ENCODE results near the gene ZFP37.
"Not testable (repeated sequence)": the region's sequence is repeated elsewhere in the genome, so short reads cannot be mapped to it uniquely, and the experiment has no call there.

The ZFP37 gene

DNA sequence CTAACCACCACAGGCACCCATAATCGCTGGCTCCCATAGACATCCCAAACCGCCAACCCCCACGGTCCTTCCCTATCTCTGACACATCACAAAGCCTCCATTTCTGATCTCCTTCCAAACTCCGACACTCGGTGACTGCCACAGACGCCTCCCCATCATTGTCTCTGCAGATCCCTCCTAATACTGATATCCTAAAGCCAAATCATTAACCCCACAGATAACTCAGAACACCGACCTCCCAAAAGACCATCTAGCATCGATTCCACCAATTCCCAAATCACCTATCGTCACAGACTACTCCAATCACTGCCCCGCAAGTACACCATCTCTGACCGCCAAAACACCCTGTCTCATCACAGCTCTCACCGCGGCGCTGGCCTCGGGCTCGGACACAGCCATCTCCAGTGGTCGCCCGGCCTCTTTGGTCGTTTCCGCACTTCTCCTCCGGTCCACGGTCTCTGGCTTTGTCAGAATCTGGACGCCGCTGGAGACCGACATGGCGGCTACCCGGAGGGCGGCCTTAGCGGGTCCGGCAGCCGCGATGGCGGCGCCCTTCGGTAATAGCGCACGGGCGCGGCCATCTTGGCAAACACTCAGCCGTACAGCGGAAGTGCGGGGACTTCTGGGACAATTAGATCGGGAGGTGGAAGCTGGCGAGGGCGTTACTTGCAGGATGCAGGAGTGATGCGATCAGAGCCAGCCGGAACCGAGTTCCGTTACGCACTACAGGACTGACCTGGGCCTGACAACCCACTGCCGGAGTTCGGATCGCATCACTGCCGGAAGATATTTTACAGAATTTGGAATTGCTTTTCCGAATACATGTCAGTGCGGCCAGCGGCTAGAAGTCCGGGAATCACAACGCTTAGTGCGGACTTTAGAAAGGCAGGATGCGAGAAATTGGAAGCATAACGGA, at the start of gene ZFP37:
Gene ZFP37, minus strand, starts transcription at position 534 of the 916 bp plus-strand sequence. Its CDS starts 36 bp downstream, at position 498.
- in situ Hi-C loops (cut with MboI; ENCODE audit: low sequenced_read_pairs) = no loop called here
- DNase-seq (ENCODE audit: low spot score in 2 of 2) = no peak
- H3K9me3 ChIP-seq = no peaks in the 10 kb centered on the region
- H3K4me1 ChIP-seq = no peaks in the 10 kb centered on the region
- H3K4me3 ChIP-seq = no peak within 1 kb of the TSS
- no peaks in the 10 kb centered on the region for H3K36me3 ChIP-seq (replicated peaks)
- H3K27me3 ChIP-seq (ENCODE audit: low read depth) = no peaks in the 10 kb centered on the region

DNA sequence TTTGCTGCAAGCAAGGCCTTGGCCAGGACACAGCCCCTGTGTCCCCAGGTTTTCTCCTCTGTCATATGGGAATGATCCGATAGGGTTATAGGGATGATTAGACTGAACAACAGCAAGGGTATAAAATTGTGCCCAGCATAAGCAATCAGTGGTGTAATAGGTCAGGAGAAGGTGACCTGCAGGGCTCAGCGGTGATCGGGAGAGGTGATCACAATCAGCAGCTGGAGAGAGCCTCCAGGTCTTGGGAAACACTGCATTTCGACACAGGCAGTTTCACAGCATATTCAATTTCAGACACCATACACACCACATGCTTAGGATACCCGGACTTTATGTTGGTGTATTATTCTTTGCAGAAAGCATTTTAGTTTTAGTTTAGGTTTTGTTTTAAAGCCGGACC, 48.8 kb upstream of the ZFP37 start:
- in situ Hi-C loops (cut with MboI; ENCODE audit: low sequenced_read_pairs); H3K4me1 ChIP-seq; H3K4me3 ChIP-seq; H3K9me3 ChIP-seq; DNase-seq (ENCODE audit: low spot score in 2 of 2); H3K36me3 ChIP-seq (replicated peaks); H3K27me3 ChIP-seq (ENCODE audit: low read depth): not testable (repeated sequence)

DNA sequence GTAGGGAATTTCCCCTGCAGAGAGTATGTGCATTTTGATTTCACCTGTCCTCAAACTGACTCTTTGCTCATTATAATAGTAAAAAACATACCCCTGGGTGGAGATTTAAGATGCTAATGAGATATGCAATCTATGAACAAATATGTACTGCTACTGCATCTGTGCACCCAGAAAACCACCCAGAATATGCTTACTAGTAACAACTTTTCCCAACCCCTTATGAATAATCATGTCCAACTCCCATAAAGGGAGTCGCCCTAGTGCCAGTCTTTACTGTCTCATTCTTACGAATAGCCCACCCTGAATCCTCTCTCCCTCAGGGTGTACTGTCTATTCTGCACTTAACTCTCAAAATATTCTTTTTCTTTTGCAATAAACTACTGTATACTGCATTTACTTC, 39.0 kb upstream of the ZFP37 start:
- H3K27me3 ChIP-seq (ENCODE audit: low read depth) = no peaks in the 10 kb centered on the region
- no peaks in the 10 kb centered on the region for H3K9me3 ChIP-seq
- in situ Hi-C loops (cut with MboI; ENCODE audit: low sequenced_read_pairs) = no loop called here
- DNase-seq (ENCODE audit: low spot score in 2 of 2) = no peak
- H3K36me3 ChIP-seq (replicated peaks) = no peaks in the 10 kb centered on the region
- no peak overlapping the region for H3K4me3 ChIP-seq
- H3K4me1 ChIP-seq = no peaks in the 10 kb centered on the region

DNA sequence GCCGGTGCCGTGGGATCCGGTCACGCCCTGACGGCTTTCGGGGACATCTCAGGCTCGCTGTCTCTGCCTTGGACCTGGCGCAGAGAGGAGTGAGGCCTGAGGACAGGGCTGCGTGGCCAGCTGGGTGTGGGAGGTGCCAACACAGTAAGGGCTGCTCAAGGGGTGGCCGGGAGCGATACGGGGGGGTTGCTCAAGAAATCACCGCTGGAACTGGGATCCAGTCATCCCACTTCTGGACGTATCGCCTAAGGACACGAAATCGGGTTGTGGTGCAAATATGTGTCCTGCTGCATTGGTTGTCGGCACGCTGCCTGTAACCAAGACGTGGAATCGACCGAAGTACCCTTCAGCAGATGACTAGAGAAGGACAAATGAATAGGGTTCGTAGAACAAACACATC, 33.4 kb upstream of the ZFP37 start:
- H3K36me3 ChIP-seq (replicated peaks); H3K27me3 ChIP-seq (ENCODE audit: low read depth); H3K9me3 ChIP-seq; H3K4me1 ChIP-seq; in situ Hi-C loops (cut with MboI; ENCODE audit: low sequenced_read_pairs); H3K4me3 ChIP-seq; DNase-seq (ENCODE audit: low spot score in 2 of 2): not testable (repeated sequence)

DNA sequence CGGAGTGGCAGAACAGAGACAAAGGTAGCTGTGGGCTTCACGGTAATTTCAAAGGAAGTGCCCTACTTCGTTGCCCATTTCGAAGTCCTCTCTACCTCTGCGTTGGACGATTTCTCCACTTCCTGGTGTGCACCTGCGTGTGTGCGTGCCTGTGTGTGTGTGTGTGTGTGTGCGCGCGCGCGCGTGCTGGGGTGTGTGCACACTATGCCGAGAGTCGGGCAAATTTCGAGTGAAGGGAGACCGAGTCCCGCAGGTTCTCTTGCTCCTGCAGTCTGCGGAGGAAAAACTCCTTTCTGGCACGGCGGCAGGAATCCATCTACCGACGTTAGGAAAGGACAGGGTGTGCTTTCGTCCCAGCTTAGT, 32.6 kb upstream of the ZFP37 start:
- H3K9me3 ChIP-seq; H3K4me1 ChIP-seq; DNase-seq (ENCODE audit: low spot score in 2 of 2); H3K36me3 ChIP-seq (replicated peaks); H3K27me3 ChIP-seq (ENCODE audit: low read depth); H3K4me3 ChIP-seq; in situ Hi-C loops (cut with MboI; ENCODE audit: low sequenced_read_pairs): not testable (repeated sequence)

DNA sequence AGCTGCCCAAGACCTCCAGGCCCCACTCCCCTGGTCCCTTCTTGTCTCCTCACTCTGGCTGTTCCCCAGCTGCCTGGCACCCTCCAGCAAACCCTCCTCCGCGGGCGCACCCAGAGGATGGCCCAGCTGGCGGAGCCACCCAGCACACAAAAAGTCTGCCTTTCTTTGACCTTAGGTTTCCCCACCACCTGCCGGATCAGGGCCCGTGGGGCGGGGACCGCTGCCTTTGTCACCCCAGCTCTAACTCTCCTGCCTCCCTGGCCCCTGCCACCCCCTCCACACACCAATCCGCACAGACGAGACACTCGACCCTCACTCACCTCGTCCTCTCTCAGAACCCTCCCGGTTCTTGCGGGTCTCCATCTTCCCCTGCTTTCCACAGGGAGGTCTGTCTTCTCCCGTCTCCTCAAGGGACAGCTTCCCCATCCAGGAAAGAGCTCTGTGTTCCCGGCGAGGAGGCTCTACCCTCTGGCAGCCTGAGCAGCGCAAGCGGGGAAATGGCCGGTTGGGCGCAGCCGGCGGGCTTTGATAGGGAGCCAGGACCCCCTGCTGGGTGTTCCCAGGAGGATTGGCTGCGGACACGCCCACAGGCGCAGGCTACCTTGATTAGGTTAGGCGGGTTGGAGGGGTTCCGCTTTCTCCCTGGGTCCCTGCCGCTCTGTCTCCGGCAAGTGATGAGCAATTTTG, 32.1 kb upstream of the ZFP37 start:
- H3K27me3 ChIP-seq (ENCODE audit: low read depth); H3K4me1 ChIP-seq; H3K36me3 ChIP-seq (replicated peaks); H3K9me3 ChIP-seq; DNase-seq (ENCODE audit: low spot score in 2 of 2); H3K4me3 ChIP-seq; in situ Hi-C loops (cut with MboI; ENCODE audit: low sequenced_read_pairs): not testable (repeated sequence)

DNA sequence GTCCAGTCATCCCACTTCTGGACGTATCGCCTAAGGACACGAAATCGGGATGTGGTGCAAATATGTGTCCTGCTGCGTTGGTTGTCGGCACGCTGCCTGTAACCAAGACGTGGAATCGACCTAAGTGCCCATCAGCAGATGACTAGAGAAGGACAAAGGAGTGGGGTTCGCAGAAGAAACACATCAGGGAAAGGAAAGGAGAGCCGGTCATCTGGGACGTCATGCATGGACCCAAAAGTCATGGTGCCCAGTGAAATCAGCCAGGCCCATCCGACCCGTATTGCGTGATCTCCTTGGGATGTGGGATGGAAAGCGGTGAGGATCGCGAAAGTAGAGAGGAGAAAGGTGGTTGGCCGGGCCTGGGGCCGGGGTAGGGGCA, 6.4 kb upstream of the ZFP37 start:
- DNase-seq (ENCODE audit: low spot score in 2 of 2); in situ Hi-C loops (cut with MboI; ENCODE audit: low sequenced_read_pairs); H3K4me1 ChIP-seq; H3K4me3 ChIP-seq; H3K9me3 ChIP-seq; H3K36me3 ChIP-seq (replicated peaks); H3K27me3 ChIP-seq (ENCODE audit: low read depth): not testable (repeated sequence)

DNA sequence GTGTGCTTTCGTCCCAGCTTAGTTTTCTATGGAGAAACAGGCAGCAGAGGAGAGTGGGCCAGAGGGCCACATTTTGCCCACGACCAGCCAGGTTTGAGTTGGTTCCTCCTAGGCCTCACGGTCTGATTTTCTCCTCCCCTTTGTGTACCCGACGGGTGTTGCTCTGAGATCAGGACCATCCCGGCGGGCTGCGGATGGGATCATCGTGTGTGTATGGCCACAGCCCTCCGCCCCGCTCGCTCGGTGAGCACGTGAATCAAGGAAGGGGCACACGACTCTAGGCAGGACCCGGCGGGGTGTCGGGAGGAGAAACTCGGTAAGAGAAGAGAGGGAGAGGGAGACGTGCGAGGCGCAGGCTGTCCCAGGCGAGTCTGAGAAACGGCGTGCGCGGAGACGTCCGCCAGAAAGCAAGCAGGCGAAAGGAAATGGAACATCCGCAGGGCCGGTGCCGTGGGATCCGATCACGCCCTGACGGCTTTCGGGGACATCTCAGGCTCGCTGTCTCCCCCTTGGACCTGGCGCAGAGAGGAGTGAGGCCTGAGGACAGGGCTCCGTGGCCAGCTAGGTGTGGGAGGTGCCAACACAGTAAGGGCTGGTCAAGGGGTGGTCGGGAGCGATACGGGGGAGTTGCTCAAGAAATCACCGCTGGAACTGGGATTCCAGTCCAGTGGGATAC, 5.9 kb upstream of the ZFP37 start:
- H3K4me3 ChIP-seq; H3K4me1 ChIP-seq; in situ Hi-C loops (cut with MboI; ENCODE audit: low sequenced_read_pairs); DNase-seq (ENCODE audit: low spot score in 2 of 2); H3K9me3 ChIP-seq; H3K27me3 ChIP-seq (ENCODE audit: low read depth); H3K36me3 ChIP-seq (replicated peaks): not testable (repeated sequence)

DNA sequence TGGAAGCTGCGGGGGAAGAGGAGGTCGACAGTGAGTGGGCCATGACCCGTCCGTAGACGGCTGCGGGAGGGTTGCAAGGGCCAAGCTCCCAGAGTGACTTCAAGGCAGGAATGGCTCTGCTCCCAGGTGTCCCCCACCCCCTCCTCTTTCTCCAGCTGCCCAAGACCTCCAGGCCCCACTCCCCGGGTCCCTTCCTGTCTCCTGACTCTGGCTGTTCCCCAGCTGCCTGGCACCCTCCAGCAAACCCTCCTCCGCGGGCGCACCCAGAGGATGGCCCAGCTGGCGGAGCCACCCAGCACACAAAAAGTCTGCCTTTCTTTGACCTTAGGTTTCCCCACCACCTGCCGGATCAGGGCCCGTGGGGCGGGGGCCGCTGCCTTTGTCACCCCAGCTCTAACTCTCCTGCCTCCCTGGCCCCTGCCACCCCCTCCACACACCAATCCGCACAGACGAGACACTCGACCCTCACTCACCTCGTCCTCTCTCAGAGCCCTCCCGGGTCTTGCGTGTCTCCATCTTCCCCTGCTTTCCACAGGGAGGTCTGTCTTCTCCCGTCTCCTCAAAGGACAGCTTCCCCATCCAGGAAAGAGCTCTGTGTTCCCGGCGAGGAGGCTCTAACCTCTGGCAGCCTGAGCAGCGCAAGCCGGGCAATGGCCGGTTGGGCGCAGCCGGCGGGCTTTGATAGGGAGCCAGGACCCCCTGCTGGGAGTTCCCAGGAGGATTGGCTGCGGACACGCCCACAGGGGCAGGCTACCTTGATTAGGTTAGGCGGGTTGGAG, 4.7 kb upstream of the ZFP37 start:
- in situ Hi-C loops (cut with MboI; ENCODE audit: low sequenced_read_pairs); H3K4me1 ChIP-seq; H3K27me3 ChIP-seq (ENCODE audit: low read depth); H3K36me3 ChIP-seq (replicated peaks); H3K4me3 ChIP-seq; DNase-seq (ENCODE audit: low spot score in 2 of 2); H3K9me3 ChIP-seq: not testable (repeated sequence)

DNA sequence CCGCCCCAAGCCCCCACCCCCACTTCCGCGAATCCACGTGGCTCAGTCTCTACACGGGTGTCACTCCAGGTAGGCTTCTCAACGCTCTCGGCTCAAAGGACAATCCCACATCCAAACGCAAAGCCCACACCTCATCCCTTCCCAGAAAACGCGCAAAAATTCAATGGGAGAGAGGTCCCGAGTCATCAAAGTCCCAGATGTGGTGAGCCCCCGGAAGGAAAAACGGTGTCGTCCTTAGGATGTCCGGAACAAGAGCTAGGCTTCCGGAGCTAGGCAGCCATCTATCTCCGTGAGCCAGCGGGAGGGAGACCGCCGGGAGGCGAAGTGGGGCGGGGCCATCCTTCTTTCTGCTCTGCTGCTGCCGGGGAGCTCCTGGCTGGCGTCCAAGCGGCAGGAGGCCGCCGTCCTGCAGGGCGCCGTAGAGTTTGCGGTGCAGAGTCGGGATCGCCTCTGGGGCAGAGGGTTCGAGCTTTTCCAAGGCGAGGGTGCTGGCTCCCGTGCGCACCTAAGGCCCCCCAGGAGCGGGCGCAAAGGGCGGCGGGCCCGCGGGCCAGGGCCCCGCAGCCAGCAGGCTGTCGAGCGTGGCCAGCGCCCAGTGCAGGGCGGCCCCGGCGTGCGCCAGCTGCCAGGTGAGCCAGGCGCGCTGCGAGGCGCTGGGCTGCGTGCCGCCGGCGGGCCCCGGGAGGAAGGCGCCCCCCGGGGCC, 3.2 kb upstream of the ZFP37 start:
- H3K36me3 ChIP-seq (replicated peaks); DNase-seq (ENCODE audit: low spot score in 2 of 2); H3K4me1 ChIP-seq; H3K27me3 ChIP-seq (ENCODE audit: low read depth); H3K4me3 ChIP-seq; H3K9me3 ChIP-seq; in situ Hi-C loops (cut with MboI; ENCODE audit: low sequenced_read_pairs): not testable (repeated sequence)

DNA sequence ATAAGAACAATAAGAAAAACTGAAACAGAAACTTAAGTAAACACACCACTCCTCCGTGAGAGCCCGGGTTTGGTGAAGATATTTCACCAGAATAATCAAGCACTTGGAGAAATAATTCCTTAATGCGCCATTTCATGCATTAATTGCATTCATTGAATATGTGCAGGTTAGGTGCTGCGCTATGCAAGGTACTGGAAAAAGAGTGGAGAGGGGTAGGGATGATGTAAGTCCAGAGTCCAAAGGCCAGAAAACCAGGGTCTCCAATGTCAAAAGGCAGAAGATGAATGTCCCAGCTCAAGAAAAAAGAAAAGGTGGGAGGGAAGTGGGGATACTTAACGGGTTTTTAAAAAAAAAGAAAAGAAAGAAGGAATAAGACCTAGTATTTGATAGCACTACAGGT, 669 bp upstream of the ZFP37 start:
- no peak for DNase-seq (ENCODE audit: low spot score in 2 of 2)
- no peaks in the 10 kb centered on the region for H3K36me3 ChIP-seq (replicated peaks)
- no peaks in the 10 kb centered on the region for H3K27me3 ChIP-seq (ENCODE audit: low read depth)
- H3K4me3 ChIP-seq = no peak overlapping the region
- in situ Hi-C loops (cut with MboI; ENCODE audit: low sequenced_read_pairs) = no loop called here
- H3K9me3 ChIP-seq = no peaks in the 10 kb centered on the region
- no peaks in the 10 kb centered on the region for H3K4me1 ChIP-seq

DNA sequence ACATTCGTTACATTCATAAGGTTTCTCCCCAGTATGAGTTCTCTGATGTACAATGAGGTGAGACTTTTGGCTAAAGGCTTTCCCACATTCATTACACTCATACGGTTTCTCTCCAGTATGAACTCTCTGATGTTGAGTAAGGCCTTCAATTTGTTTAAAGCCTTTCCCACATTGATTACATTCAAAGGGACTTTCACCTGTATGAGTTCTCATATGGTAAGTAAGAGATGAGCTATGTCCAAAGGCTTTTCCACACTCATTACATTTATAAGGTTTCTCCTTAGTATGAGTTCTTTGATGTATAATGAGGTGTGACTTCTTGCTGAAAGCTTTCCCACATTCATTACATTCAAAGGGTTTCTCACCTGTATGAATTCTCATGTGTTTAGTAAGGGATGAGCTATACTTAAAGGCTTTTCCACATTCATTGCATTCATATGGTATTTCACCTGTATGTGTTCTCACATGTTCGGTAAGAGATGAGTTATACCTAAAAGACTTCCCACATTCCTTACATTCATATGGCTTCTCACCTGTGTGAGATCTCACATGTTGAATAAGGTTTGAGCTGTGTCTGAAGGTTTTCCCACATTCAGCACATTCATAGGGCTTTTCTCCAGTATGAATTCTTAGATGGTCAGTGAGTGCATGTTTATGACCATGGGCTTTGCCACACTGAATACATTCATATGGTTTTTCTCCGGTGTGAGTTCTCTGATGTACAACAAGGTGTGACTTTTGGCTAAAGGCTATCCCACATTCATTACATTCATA, 13.5 kb downstream of the ZFP37 start:
- no peak overlapping the region for H3K4me3 ChIP-seq
- H3K27me3 ChIP-seq (ENCODE audit: low read depth) = no peaks in the 10 kb centered on the region
- no peaks in the 10 kb centered on the region for H3K4me1 ChIP-seq
- no peaks in the 10 kb centered on the region for H3K36me3 ChIP-seq (replicated peaks)
- H3K9me3 ChIP-seq = peaks cover 9% of the 10 kb centered on the region
- in situ Hi-C loops (cut with MboI; ENCODE audit: low sequenced_read_pairs) = no loop called here
- no peak for DNase-seq (ENCODE audit: low spot score in 2 of 2)

DNA sequence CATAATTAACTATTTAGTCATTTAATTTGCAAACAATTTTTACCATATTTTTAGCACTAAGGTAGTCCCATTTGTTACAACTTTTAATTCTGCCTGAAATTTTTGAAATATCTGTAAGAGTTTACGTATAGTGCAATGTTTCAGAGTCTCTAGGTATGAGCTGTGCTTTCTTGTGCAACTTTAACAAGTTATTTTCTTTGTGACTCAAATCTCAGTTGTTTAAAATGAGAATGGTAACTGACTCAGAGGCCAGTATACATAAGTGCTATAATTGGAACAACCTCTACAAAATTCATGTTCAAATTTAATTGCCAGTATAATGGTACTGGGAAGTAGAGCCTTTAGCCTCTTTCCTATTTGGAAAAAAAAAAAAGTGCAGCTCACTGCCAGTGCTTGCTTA, 30.3 kb downstream of the ZFP37 start:
- Histone ChIP-seq H3K27me3 (ENCODE audit: low read depth) (no peaks in the 10 kb centered on the region), H3K9me3 (no peaks in the 10 kb centered on the region)
- in situ Hi-C loops (cut with MboI; ENCODE audit: low sequenced_read_pairs) = no loop called here

More for the DNA sequence above, 30.3 kb downstream of the ZFP37 start:
- DNase-seq (ENCODE audit: low spot score in 2 of 2) = no peak
- Histone ChIP-seq H3K36me3 (replicated peaks) (no peaks in the 10 kb centered on the region), H3K4me1 (no peaks in the 10 kb centered on the region), H3K4me3 (no peak overlapping the region)

All from HAP-1 (cell line).